BJ (cell line): ENCODE measurements around the gene UBE2H. TPM values are rescaled to one million over a fixed set of nuclear protein-coding genes. Genes with fewer than 3 reads are reported as not detected.

Experiments
- CTCF ChIA-PET: fragments of 350-600 bp; formaldehyde crosslinking; extraction: SDS; loops from one replicate; lab custom pipeline; 2021; ENCODE audit warnings: antibody characterized with exemption, inconsistent platforms; lab: Yijun Ruan, JAX
- POLR2A ChIA-PET: fragments of 300-600 bp; sonication (Branson Sonifier 250); formaldehyde crosslinking; extraction: SDS; loops from one replicate; lab custom pipeline; 2021; ENCODE audit warnings: antibody characterized with exemption; lab: Charles Lee
- DNase-seq: peaks from one replicate; pipeline ENCODE4 v3.0.0-alpha.2; 2011; ENCODE audit warnings: low read depth
- H3K27me3 ChIP-seq: 2 replicates; pipeline ENCODE4 v1.6.0; 2011; ENCODE audit warnings: low read length; ENCODE audit not compliant: control insufficient read depth, insufficient read depth
- H3K36me3 ChIP-seq: 2 replicates; pipeline ENCODE4 v1.5.1; 2011; ENCODE audit warnings: low read length; ENCODE audit not compliant: control insufficient read depth, insufficient read depth
- H3K4me3 ChIP-seq: 2 replicates; pipeline ENCODE4 v1.5.1; 2011; ENCODE audit warnings: low read depth, mild to moderate bottlenecking, control low read depth, low read length
- polyA plus RNA-seq: library from polyadenylated mRNA; depleted of rRNA; stranded (reverse); fragments of >200 nt; gene quantifications from 2 replicates; pipeline ENCODE4 v1.2.3, GENCODE V29; 2011
- TF ChIP-seq, protein P1 (sequence below): IDR thresholded peaks from 2 replicates; pipeline ENCODE4 v1.5.1; 2011; ENCODE audit warnings: low read depth, mild to moderate bottlenecking, control low read depth, inconsistent platforms, low read length, moderate library complexity; ENCODE audit not compliant: insufficient read depth

The UBE2H gene
- polyA plus RNA-seq, 1 experiment: 37.0 TPM

DNA sequence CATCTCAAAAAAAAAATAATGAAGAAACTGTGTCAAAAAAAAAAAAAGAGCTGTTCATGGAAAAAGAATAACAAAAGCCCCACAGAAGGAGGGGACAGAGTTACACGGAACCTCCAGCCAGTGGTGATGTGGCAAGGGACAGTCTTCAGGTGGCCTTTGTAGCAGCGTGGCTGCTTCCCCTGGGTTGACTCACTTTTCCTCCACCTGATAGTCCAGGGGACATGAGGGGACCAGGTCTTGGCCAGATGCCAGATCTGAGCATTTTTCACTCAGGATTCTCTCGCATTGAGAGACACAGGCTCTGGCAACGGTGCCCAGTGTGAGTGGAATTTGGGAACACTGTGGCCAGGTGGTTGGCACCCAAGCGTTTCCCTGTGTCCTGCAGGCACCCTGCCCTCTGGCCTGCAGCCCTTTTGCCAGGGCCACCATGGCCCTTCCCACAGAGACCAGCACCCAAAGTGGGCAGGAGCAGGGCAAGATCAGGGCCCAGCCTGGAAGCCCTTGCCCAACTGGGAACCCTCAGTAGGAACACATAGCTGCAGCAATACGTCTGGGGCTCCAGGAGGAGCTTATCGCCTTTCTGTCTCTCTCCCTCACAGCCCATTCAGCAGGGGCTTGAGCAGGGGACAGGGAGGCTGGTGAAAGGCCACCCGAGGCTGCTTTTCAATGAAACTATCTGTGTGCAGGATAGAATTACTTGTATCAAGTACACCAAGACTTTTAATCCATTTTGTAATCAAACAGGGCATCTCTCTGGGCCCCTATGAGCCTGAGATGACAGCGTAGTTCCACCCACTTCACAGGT lies 159.1 kb downstream of the UBE2H start:
- Histone ChIP-seq H3K27me3 (0 out of 2 replicates have a peak, but pooled peaks cover 2% of the 10 kb centered on the region), H3K36me3 (no peaks in the 10 kb centered on the region), H3K4me3 (no peak overlapping the region)
- TF ChIP-seq, protein P1, sequence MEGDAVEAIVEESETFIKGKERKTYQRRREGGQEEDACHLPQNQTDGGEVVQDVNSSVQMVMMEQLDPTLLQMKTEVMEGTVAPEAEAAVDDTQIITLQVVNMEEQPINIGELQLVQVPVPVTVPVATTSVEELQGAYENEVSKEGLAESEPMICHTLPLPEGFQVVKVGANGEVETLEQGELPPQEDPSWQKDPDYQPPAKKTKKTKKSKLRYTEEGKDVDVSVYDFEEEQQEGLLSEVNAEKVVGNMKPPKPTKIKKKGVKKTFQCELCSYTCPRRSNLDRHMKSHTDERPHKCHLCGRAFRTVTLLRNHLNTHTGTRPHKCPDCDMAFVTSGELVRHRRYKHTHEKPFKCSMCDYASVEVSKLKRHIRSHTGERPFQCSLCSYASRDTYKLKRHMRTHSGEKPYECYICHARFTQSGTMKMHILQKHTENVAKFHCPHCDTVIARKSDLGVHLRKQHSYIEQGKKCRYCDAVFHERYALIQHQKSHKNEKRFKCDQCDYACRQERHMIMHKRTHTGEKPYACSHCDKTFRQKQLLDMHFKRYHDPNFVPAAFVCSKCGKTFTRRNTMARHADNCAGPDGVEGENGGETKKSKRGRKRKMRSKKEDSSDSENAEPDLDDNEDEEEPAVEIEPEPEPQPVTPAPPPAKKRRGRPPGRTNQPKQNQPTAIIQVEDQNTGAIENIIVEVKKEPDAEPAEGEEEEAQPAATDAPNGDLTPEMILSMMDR: no peak
- POLR2A ChIA-PET: no interaction called here
- CTCF ChIA-PET: interaction anchor here (1.4 kb wide), 1 partner anchor 32 kb away, joined by 3 read pairs; no protein-coding TSS in a partner anchor
- no peak for DNase-seq

DNA sequence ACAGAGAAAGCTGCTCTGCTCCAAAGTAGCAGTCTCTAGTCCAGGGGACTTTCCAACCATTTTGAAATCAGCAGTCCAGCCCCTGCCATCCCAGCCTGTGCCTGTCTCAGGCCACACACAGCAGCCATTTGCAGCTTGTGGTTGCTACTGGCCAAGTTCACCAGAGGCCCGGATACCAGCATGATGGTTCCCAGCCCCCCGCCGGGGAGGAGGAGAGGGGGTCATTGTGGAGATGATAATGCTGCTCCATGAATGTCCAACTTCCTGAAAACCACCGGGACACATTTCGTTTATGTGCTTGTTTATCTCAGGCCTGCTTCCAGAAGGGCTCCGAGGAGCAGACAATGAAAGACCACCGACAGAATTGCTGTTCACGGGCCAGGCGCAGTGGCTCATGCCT lies 160.0 kb downstream of the UBE2H start:
- Histone ChIP-seq H3K4me3 (no peak overlapping the region), H3K27me3 (0 out of 2 replicates have a peak, but pooled peaks cover 2% of the 10 kb centered on the region), H3K36me3 (no peaks in the 10 kb centered on the region)
- CTCF ChIA-PET: no interaction called here
- POLR2A ChIA-PET: no interaction called here
- TF ChIP-seq, protein P1: no peak
- no peak for DNase-seq

- ChIA-PET CTCF (no interaction called here), POLR2A (no interaction called here)
- TF ChIP-seq, protein P1: no peak
These were observed 162.6 kb downstream of the UBE2H start for GRCh38 chr7:129790136-129790535.

DNA sequence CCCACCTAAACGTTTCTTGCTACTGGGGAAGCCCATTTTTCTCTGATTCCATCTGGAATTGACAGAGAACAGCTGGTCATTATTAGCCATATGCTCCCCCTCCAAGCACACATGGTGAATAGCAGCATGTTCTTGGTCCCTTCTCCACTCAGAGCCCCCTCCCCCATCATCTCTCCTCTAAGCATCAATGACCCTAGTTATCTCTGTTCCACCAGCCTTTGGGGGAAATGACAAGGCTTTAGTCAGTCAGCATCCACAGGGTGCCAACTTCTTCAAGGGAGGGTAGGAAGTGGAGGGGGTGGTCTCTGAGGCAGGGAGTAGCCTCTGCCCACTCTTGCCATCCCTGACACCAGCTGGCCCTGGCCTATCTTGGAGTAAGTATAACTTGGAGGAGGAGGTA lies 163.1 kb downstream of the UBE2H start:
- POLR2A ChIA-PET: no interaction called here

More at GRCh38 chr7:129790136-129790535, 162.6 kb downstream of the UBE2H start:
- peaks cover 19% of the 10 kb centered on the region for H3K27me3 ChIP-seq
- H3K4me3 ChIP-seq: no peak overlapping the region
- no peaks in the 10 kb centered on the region for H3K36me3 ChIP-seq
- DNase-seq: no peak

DNA sequence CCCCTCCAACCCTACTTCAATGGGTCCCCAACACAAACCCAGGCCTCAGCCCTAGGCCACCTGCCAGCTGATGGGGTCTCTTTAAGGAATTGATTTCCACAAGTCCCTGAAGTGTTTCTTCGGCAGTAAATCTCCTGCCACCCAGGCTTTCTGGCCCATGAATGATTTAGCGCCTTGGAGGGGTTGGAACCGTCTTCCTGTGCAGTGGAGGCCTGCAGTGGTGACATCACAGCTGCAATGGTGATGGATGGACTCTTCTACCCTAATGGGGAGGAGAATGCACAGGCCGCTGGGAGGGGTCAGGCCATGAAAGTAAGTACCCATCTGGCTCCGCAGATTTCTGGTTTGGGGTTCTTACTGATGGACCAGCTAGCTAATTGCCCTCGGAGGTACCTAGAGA lies 163.8 kb downstream of the UBE2H start:
- Histone ChIP-seq H3K36me3 (no peaks in the 10 kb centered on the region), H3K27me3 (peaks cover 25% of the 10 kb centered on the region), H3K4me3 (no peak overlapping the region)
- ChIA-PET POLR2A (no interaction called here), CTCF (interaction anchor here (1.6 kb wide), 1 partner anchor 20 kb away, joined by 3 read pairs; no protein-coding TSS in a partner anchor)
- TF ChIP-seq, protein P1: no peak
- DNase-seq: no peak

More for the DNA sequence above, 163.1 kb downstream of the UBE2H start:
- Histone ChIP-seq H3K4me3 (no peak overlapping the region), H3K27me3 (peaks cover 24% of the 10 kb centered on the region), H3K36me3 (no peaks in the 10 kb centered on the region)
- CTCF ChIA-PET: interaction anchor here (1.6 kb wide), 1 partner anchor 19 kb away, joined by 3 read pairs; no protein-coding TSS in a partner anchor
- DNase-seq: no peak
- TF ChIP-seq, protein P1: no peak
